Panc1 (cell line): ENCODE results near the gene RPS18. TPM values are rescaled to one million over a fixed set of nuclear protein-coding genes. Genes with fewer than 3 reads are reported as not detected.

ENCODE experiments used
- ATAC-seq: fragments of 200-7000 bp; cut with Tn5 transposase; 2 replicates; pipeline ENCODE4 v1.9.1; 2020; ENCODE audit warnings: mild to moderate bottlenecking, moderate library complexity
- BruUV-seq: library from RNA; stranded (reverse); fragments of 400-500 nt; replicated peaks from 2 replicates; lab custom pipeline; 2021; lab: Mats Ljungman, UMichigan
- CTCF ChIA-PET: fragments of 300-600 bp; sonication (Branson Sonifier 250); formaldehyde crosslinking; loops from one replicate; lab custom pipeline; 2022; ENCODE audit warnings: antibody characterized with exemption; lab: Charles Lee
- POLR2A ChIA-PET: fragments of 300-600 bp; sonication (Branson Sonifier 250); formaldehyde crosslinking; loops from one replicate; lab custom pipeline; 2022; ENCODE audit warnings: antibody characterized with exemption; lab: Charles Lee
- DNase-seq: peaks from one replicate; pipeline ENCODE4 v3.0.0-alpha.2; 2010; ENCODE audit warnings: low read depth, low spot score
- H3K27ac ChIP-seq: 2 replicates; pipeline ENCODE4 v1.5.1; 2011; ENCODE audit warnings: mild to moderate bottlenecking, low read length, inconsistent platforms
- H3K27me3 ChIP-seq: fragments of 200-500 bp; sonication (Bioruptor generic); 2 replicates; pipeline ENCODE4 v1.6.0; 2014; ENCODE audit warnings: low read length, inconsistent platforms; ENCODE audit not compliant: control insufficient read depth, insufficient read depth
- H3K36me3 ChIP-seq: fragments of 200-500 bp; sonication (Bioruptor generic); 2 replicates; pipeline ENCODE4 v1.5.1; 2014; ENCODE audit warnings: inconsistent platforms, mild to moderate bottlenecking, low read length, moderate library complexity; ENCODE audit not compliant: control insufficient read depth, insufficient read depth
- H3K4me1 ChIP-seq: 2 replicates; pipeline ENCODE4 v1.5.1; 2011; ENCODE audit warnings: inconsistent platforms, mild to moderate bottlenecking, low read length, moderate library complexity; ENCODE audit not compliant: control insufficient read depth, insufficient read depth
- H3K4me3 ChIP-seq, 2 experiments: 2 replicates each; pipeline ENCODE4 v1.5.1; 2011 to 2012; ENCODE audit warnings: low read depth in 2 of 2, low read length in 2 of 2, mild to moderate bottlenecking in 2 of 2, inconsistent platforms in 1 of 2, moderate library complexity in 1 of 2
- H3K9me3 ChIP-seq: fragments of 200-500 bp; sonication (Bioruptor generic); 2 replicates; pipeline ENCODE4 v1.5.1; 2014; ENCODE audit warnings: low read depth, mild to moderate bottlenecking, inconsistent platforms, low read length, moderate library complexity; ENCODE audit not compliant: control insufficient read depth, insufficient read depth
- POLR2AphosphoS5 ChIP-seq: IDR thresholded peaks from 2 replicates; pipeline ENCODE4 v1.6.1; 2012; ENCODE audit warnings: mild to moderate bottlenecking, low read depth, low read length, moderate library complexity
- SIN3A ChIP-seq: IDR thresholded peaks from 2 replicates; pipeline ENCODE4 v1.6.1; 2012; ENCODE audit warnings: low read depth, mild to moderate bottlenecking, low read length, moderate library complexity, borderline replicate concordance; ENCODE audit not compliant: insufficient read depth
- TCF7L2 ChIP-seq: IDR thresholded peaks from 2 replicates; pipeline ENCODE4 v1.6.1; 2011; ENCODE audit warnings: mild to moderate bottlenecking, low read depth, low read length, inconsistent platforms
- in situ Hi-C: cut with HindIII; loops from 2 replicates; pipeline ENCODE4 v1.10.0; 2016; ENCODE audit warnings: low sequenced_read_pairs, low pct_unique_long_range_greater_than_20kb
- intact Hi-C: fragments of 100-400 bp; cut with micrococcal nuclease; formaldehyde crosslinking; loops from one replicate; pipeline ENCODE4 v1.10.0; 2022; ENCODE audit not compliant: unreplicated experiment
- total RNA-seq: library from RNA; stranded (reverse); gene quantifications from one replicate; pipeline ENCODE4 v1.2.1, GENCODE V29; 2021; ENCODE audit not compliant: unreplicated experiment
- TF ChIP-seq, protein P1 (sequence below): fragments of 450-650 bp; IDR thresholded peaks from 2 replicates; pipeline ENCODE4 v1.5.1; 2017; ENCODE audit warnings: mild to moderate bottlenecking
- TF ChIP-seq, protein P2 (sequence below), 2 experiments: IDR thresholded peaks; 2 replicates each; pipeline ENCODE4 v1.6.1; 2011 to 2012; ENCODE audit warnings: low read depth in 2 of 2, control low read depth in 1 of 2, low read length in 1 of 2, mild to moderate bottlenecking in 1 of 2, moderate library complexity in 1 of 2; ENCODE audit not compliant: insufficient read depth in 1 of 2

Gene RPS18
- total RNA-seq, 1 experiment from 2014 or later = 1,987 TPM

DNA sequence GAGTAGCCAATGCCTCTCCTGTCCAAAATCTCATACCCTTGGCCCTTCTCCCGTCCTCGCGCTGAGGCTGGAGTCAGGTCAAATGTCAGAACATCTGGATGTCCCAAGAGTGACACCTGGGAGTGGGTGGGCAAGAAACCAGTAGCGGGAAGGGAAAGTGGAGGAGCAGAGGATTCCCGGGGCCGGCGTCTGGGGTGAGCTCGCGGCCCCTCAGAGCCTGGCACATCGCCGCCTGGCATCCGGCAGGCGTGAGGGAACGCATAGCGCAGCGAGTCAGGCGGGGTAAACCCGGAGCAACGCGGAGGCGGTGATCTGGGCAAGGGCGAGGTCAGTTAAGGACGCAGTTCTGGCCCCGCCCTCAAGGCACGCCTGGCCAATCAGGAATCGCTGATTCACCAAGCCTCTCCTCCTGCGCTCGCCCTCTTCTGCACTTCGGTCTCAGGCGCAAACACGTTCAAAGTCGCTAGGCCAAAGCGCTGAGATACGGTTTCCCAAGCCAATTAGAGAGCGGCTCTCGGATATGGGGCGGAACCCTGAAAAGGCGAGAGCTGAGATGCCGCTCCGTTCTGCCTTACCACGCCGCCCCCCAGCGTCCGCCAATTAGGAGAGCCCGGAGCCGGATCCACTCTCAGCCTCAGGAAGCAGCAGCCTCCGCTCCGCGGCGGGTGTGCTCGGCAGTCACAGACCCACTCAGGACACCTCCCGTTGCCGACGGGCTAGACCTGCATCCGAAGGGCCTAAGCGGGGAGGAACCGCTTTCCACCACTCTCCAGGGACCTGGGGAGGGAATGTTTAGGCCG lies 22.7 kb upstream of the RPS18 start:
- DNase-seq (peak; percentile 97), ATAC-seq (peak; percentile 93)
- no TSS peak for BruUV-seq
- POLR2A ChIA-PET = interaction anchor here (0.6 to 1.0 kb wide), 2 partner anchors 11 to 17 kb away, joined by 3 to 8 read pairs; no protein-coding TSS in a partner anchor
- peak overlapping the region; percentile 67 to 82 for H3K4me3 ChIP-seq
- intact Hi-C loops (loop anchor here (2.0 to 10.0 kb wide), 2 partner anchors 130 to 234 kb away; no protein-coding TSS in a partner anchor), in situ Hi-C loops (no loop called here)
- CTCF ChIA-PET = interaction anchor here (1.1 to 1.9 kb wide), 4 partner anchors 13 to 100 kb away, joined by 3 to 9 read pairs (median 4); no protein-coding TSS in a partner anchor
- H3K27ac ChIP-seq = peak overlapping the region; percentile 98
- H3K27me3 ChIP-seq = no peaks in the 10 kb centered on the region
- no peaks in the 10 kb centered on the region for H3K9me3 ChIP-seq
- H3K36me3 ChIP-seq = peaks cover 4% of the 10 kb centered on the region; the same call in 1 of the 2 replicates
- TF ChIP-seq TCF7L2 (peak; percentile 70; the same call in 1 of the 2 replicates), POLR2AphosphoS5 (peak; percentile 91), SIN3A (0 out of 2 replicates have a peak, but pooled peaks have one; percentile 69)
- TF ChIP-seq, protein P1, sequence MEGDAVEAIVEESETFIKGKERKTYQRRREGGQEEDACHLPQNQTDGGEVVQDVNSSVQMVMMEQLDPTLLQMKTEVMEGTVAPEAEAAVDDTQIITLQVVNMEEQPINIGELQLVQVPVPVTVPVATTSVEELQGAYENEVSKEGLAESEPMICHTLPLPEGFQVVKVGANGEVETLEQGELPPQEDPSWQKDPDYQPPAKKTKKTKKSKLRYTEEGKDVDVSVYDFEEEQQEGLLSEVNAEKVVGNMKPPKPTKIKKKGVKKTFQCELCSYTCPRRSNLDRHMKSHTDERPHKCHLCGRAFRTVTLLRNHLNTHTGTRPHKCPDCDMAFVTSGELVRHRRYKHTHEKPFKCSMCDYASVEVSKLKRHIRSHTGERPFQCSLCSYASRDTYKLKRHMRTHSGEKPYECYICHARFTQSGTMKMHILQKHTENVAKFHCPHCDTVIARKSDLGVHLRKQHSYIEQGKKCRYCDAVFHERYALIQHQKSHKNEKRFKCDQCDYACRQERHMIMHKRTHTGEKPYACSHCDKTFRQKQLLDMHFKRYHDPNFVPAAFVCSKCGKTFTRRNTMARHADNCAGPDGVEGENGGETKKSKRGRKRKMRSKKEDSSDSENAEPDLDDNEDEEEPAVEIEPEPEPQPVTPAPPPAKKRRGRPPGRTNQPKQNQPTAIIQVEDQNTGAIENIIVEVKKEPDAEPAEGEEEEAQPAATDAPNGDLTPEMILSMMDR = no peak
- peaks cover 14% of the 10 kb centered on the region for H3K4me1 ChIP-seq

- ATAC-seq (peak; percentile 9), DNase-seq (no peak)
- Histone ChIP-seq H3K27me3 (no peaks in the 10 kb centered on the region), H3K9me3 (no peaks in the 10 kb centered on the region), H3K36me3 (peaks cover 4% of the 10 kb centered on the region; the same call in 1 of the 2 replicates), H3K4me3 (peak overlapping the region; percentile 67 to 82), H3K27ac (peak overlapping the region; percentile 98), H3K4me1 (peaks cover 14% of the 10 kb centered on the region)
- intact Hi-C loops = loop anchor here (2.0 to 10.0 kb wide), 2 partner anchors 131 to 235 kb away; no protein-coding TSS in a partner anchor
- CTCF ChIA-PET = interaction anchor here (1.9 kb wide), 1 partner anchor 53 kb away, joined by 9 read pairs; no protein-coding TSS in a partner anchor
- in situ Hi-C loops = no loop called here
- POLR2A ChIA-PET = interaction anchor here (0.5 to 1.1 kb wide), 3 partner anchors 10 to 278 kb away, joined by 3 to 4 read pairs (median 4); no protein-coding TSS in a partner anchor
- TF ChIP-seq, protein P1 = no peak
- TF ChIP-seq SIN3A (no peak), POLR2AphosphoS5 (no peak), TCF7L2 (no peak)
- TF ChIP-seq, protein P2, sequence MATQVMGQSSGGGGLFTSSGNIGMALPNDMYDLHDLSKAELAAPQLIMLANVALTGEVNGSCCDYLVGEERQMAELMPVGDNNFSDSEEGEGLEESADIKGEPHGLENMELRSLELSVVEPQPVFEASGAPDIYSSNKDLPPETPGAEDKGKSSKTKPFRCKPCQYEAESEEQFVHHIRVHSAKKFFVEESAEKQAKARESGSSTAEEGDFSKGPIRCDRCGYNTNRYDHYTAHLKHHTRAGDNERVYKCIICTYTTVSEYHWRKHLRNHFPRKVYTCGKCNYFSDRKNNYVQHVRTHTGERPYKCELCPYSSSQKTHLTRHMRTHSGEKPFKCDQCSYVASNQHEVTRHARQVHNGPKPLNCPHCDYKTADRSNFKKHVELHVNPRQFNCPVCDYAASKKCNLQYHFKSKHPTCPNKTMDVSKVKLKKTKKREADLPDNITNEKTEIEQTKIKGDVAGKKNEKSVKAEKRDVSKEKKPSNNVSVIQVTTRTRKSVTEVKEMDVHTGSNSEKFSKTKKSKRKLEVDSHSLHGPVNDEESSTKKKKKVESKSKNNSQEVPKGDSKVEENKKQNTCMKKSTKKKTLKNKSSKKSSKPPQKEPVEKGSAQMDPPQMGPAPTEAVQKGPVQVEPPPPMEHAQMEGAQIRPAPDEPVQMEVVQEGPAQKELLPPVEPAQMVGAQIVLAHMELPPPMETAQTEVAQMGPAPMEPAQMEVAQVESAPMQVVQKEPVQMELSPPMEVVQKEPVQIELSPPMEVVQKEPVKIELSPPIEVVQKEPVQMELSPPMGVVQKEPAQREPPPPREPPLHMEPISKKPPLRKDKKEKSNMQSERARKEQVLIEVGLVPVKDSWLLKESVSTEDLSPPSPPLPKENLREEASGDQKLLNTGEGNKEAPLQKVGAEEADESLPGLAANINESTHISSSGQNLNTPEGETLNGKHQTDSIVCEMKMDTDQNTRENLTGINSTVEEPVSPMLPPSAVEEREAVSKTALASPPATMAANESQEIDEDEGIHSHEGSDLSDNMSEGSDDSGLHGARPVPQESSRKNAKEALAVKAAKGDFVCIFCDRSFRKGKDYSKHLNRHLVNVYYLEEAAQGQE (IDR thresholded peaks at IDR 0.05; ENCODE audit: insufficient read depth in 1 of 2, low read depth in 2 of 2, low read length in 1 of 2) = no peak
- BruUV-seq = TSS peak; percentile 76
These were observed 21.9 kb upstream of the RPS18 start for GRCh38 chr6:33249732-33250630.
